LoVo (cell line): ENCODE data around the gene NDUFAF3.

Experiments used
- DNase-seq: peaks from one replicate; pipeline ENCODE4 v3.0.0-alpha.2; 2016; ENCODE audit warnings: low spot score

The NDUFAF3 gene

GRCh38 chr3:49054344-49054862, 32.5 kb downstream of the NDUFAF3 start:
- DNase-seq = no peak

DNA sequence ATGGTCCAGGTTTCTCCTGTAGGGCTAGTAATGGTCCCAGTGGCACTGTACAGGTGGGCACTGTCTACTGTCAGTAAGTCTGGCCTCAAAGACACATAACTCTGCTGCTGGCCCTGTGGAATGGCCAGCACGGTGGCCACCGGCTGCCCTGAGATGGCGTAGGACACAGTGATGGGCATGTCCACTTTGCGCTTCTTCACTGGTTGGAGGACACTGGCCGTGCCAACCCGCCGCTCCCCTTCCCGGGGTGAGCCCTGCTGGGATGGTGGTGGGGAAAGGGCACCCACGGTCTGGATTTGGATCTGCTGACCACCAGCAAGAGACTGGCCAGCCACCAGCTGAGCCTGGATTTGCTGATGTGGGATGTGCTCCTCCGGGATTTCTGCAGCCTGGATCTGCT, 35.3 kb downstream of the NDUFAF3 start:
- no peak for DNase-seq

- no peak for DNase-seq
These were observed 36.1 kb downstream of the NDUFAF3 start for GRCh38 chr3:49058011-49058410.
